IPS DF 6.9 (cell line): Measurements from ENCODE around the gene SQOR.

Experiments
- DNase-seq: peaks from one replicate; pipeline ENCODE4 v3.0.0-alpha.2; 2013; ENCODE audit warnings: low read depth, low spot score
- H3K27ac ChIP-seq: one replicate; pipeline ENCODE4 v1.5.1; 2013; ENCODE audit warnings: low read length, control low read depth
- H3K27me3 ChIP-seq: 2 replicates; pipeline ENCODE4 v1.6.1; 2013; ENCODE audit warnings: mild to moderate bottlenecking, low read length; ENCODE audit not compliant: control insufficient read depth, insufficient read depth
- H3K36me3 ChIP-seq: 2 replicates; pipeline ENCODE4 v1.6.1; 2013; ENCODE audit warnings: low read length; ENCODE audit not compliant: control insufficient read depth, insufficient read depth
- H3K4me1 ChIP-seq: 2 replicates; pipeline ENCODE4 v1.6.1; 2013; ENCODE audit warnings: low read length; ENCODE audit not compliant: control insufficient read depth, insufficient read depth
- H3K4me3 ChIP-seq: 2 replicates; pipeline ENCODE4 v1.5.1; 2013; ENCODE audit warnings: mild to moderate bottlenecking, low read length
- H3K9me3 ChIP-seq: 2 replicates; pipeline ENCODE4 v1.6.1; 2013; ENCODE audit warnings: low read length, inconsistent platforms; ENCODE audit not compliant: control insufficient read depth, insufficient read depth
- WGBS: extraction: QIAGEN DNeasy Blood & Tissue Kit; methylation state at CpG from one replicate; pipeline ENCODE4 v1.1.7; 2013; ENCODE audit warnings: mixed read lengths, missing lambda C conversion rate; ENCODE audit not compliant: insufficient read length, insufficient coverage; 5-methylcytosine and 5-hydroxymethylcytosine counted together

Gene SQOR

DNA sequence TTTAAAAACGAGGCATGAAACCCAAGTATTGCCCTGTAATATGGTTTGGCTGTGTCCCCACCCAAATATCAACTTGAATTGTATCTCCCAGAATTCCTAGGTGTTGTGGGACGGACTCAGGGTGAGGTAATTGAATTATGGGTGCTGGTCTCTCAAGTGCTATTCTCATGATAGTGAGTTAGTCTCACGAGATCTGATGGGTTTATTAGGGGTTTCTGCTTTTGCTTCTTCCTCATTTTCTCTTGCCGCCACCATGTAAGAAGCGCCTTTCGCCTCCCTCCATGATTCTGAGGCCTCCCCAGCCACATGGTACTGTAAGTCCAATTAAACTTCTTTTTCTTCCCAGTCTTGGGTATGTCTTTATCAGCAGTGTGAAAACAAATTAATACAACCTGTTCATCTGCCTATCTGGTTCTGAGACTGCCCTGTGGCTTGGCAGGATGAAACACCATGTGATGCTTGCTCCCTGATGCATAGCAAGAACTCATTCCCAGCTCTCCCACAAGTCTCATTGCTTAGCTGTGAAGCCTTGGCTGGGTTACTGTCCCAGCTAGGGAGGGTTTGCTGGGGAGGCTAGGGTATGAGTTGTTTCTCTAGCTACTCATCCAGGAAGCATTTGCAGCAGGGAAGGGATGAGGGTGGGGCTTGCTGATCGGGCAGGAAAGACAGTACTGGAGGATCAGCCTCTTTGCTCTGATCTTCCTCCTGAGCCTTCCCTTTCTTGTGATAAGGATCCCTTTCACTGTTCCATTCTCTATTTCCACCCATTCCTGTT lies 3.7 kb upstream of the SQOR start:
- H3K4me1 ChIP-seq, result no peaks in the 10 kb centered on the region
- peaks cover 3% of the 10 kb centered on the region; the same call in 1 of the 2 replicates for H3K27me3 ChIP-seq
- no CpG with 5 or more reads among the region's 7 CpGs for WGBS
- H3K9me3 ChIP-seq, result no peaks in the 10 kb centered on the region
- no peak overlapping the region for H3K4me3 ChIP-seq
- no peak overlapping the region for H3K27ac ChIP-seq
- no peaks in the 10 kb centered on the region for H3K36me3 ChIP-seq
- no peak for DNase-seq

DNA sequence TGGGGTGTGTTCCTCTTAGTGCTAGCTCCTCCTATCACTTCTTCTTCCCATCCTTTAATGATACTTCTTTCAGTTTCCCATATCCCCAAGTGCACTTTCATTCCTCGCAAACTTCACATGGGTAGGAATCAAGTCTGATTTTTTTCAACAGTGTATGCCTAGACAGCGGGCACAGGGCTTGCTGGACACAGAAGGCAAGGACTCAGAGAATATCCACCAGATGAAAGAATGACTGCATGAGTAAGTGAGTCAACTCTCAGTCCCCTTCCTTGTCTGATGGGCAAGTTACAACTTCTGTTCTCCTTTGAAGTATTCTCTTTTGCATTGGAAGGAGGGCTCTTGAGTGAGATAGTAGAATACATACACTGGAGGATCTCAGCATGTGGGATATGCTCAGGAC lies 3.1 kb upstream of the SQOR start:
- H3K27ac ChIP-seq, result no peak overlapping the region
- WGBS, result no CpG with 5 or more reads among the region's 2 CpGs

DNA sequence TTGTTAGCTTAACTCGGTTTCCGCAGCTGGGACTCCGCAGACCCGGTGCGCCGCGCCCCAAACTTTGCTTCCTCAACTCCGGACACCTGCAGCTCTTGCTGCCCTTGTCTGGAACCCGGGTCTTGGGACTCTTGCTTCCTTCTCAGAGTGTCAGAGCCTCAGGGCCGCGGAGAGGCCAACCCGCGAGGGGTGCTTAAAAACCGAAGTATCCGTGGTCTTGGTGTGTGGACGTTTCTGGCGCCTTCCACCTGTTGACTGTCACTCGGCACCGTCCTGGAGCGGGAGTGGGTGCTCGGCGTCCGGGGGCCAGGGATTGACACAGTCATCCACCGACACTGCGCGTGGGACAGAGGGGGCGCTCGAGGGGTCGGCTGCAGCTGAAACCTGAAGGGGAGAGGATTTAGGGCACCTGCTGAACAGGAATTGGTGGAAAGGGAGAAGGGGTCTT lies 386 bp downstream of the SQOR start:
- Histone ChIP-seq H3K27ac (no peak overlapping the region), H3K4me1 (no peaks in the 10 kb centered on the region), H3K4me3 (peak overlapping the region; percentile 55; the same call in 1 of the 2 replicates), H3K36me3 (no peaks in the 10 kb centered on the region), H3K27me3 (peaks cover 3% of the 10 kb centered on the region; the same call in 1 of the 2 replicates), H3K9me3 (no peaks in the 10 kb centered on the region)
- no peak for DNase-seq
- no CpG with 5 or more reads among the region's 29 CpGs for WGBS

More for the DNA sequence above, 3.1 kb upstream of the SQOR start:
- DNase-seq, result no peak
- Histone ChIP-seq H3K36me3 (no peaks in the 10 kb centered on the region), H3K27me3 (peaks cover 3% of the 10 kb centered on the region; the same call in 1 of the 2 replicates), H3K4me1 (no peaks in the 10 kb centered on the region), H3K9me3 (no peaks in the 10 kb centered on the region), H3K4me3 (no peak overlapping the region)

DNA sequence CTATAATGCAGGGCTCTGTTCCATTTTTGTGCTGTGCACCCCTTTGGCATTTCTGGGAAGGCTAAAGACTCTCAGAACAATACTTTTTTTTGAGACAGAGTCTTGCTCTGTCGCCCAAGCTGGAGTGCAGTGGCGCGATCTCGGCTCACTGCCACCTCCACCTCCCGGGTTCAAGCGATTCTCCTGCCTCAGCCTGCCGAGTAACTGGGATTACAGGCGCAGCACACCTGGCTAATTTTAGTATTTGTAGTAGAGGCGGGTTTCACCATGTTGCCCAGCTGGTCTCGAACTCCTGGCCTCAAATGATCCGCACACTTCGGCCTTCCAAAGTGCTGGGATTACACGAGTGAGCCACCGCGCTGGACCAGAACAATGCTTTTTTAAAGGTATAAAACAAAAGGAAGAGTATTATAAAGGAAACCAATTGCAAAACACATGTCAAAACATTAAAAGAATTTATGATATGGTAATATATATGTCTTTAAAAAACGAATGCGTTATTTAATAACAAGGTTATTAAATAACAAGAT lies 999 bp downstream of the SQOR start:
- no peak for DNase-seq
- Histone ChIP-seq H3K27me3 (peaks cover 3% of the 10 kb centered on the region; the same call in 1 of the 2 replicates), H3K9me3 (no peaks in the 10 kb centered on the region), H3K27ac (no peak overlapping the region), H3K36me3 (no peaks in the 10 kb centered on the region), H3K4me1 (no peaks in the 10 kb centered on the region), H3K4me3 (no peak overlapping the region)
- WGBS, result no CpG with 5 or more reads among the region's 17 CpGs

DNA sequence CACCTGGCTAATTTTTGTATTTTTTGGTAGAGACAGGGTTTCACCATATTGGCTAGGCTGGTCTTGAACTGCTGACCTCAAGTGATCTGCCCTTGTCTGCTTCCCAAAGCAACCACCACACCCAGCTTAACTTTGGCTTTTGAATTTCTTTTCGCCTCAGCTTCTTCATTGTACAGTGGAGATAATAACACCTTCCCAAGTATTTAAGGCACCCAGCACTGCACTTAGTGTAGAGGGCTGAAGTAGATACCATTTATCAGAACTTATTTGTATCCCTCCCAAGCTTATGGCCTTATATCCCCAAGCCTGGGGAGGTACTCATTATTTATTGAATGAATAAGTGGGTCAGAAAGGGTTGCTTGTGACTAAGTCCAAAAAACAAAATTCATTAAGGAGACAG lies 2.3 kb downstream of the SQOR start:
- H3K36me3 ChIP-seq, result no peaks in the 10 kb centered on the region
- no peaks in the 10 kb centered on the region for H3K9me3 ChIP-seq
- DNase-seq, result no peak
- no peak overlapping the region for H3K27ac ChIP-seq
- no CpG with 5 or more reads among the region's 1 CpG for WGBS
- peaks cover 3% of the 10 kb centered on the region; the same call in 1 of the 2 replicates for H3K27me3 ChIP-seq
- no peak overlapping the region for H3K4me3 ChIP-seq
- H3K4me1 ChIP-seq, result no peaks in the 10 kb centered on the region

DNA sequence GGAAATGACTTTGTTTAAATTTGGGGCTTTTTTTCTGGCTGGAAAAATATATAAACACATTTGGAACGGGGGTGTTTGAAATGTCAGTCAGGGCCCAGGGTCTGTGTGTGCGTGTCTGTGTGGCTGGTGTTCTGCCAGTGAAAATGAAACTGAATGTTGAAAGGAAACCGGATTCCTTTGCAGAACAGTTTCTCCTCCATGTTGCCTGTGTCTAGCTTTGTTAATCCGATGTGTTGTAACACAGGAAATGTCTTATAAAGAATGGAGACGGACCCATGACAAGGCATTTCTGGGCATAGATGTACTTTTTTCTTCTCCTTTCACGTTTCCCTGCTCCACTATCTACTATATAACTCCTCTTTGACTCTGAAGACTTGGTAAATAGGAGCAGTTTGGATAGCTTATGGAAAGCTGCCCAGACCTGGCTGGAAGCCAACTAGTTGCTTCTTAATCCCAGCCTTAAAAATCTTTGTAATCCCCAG lies 2.8 kb downstream of the SQOR start:
- H3K36me3 ChIP-seq, result no peaks in the 10 kb centered on the region
- no CpG with 5 or more reads among the region's 6 CpGs for WGBS
- H3K4me1 ChIP-seq, result no peaks in the 10 kb centered on the region
- peaks cover 3% of the 10 kb centered on the region; the same call in 1 of the 2 replicates for H3K27me3 ChIP-seq
- H3K4me3 ChIP-seq, result no peak overlapping the region
- no peaks in the 10 kb centered on the region for H3K9me3 ChIP-seq
- DNase-seq, result no peak
- H3K27ac ChIP-seq, result no peak overlapping the region

DNA sequence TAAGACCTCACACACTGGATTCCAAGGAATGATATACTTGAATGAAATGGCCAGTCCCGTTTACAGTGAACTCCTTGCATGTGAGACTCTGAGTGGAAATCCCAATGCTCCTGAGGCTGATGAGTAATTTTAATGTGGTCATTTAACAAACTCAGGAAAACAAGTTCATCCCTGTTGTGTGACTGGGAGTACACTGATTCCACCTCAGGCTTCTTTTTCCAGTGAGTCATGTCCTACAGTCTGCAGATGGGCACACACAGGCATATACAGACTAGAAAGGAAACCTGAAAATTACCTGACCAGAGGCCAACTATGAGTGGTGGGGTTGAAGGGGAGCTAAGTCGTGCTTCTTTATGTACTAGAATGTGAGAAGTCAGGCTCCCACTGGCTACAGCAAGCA lies 5.8 kb downstream of the SQOR start:
- DNase-seq, result no peak
- H3K27me3 ChIP-seq, result no peaks in the 10 kb centered on the region; the same call in 1 of the 2 replicates
- no peak overlapping the region for H3K27ac ChIP-seq
- H3K4me1 ChIP-seq, result no peaks in the 10 kb centered on the region
- H3K9me3 ChIP-seq, result no peaks in the 10 kb centered on the region
- no peaks in the 10 kb centered on the region for H3K36me3 ChIP-seq
- H3K4me3 ChIP-seq, result no peak overlapping the region
- WGBS, result no CpG with 5 or more reads among the region's 2 CpGs

DNA sequence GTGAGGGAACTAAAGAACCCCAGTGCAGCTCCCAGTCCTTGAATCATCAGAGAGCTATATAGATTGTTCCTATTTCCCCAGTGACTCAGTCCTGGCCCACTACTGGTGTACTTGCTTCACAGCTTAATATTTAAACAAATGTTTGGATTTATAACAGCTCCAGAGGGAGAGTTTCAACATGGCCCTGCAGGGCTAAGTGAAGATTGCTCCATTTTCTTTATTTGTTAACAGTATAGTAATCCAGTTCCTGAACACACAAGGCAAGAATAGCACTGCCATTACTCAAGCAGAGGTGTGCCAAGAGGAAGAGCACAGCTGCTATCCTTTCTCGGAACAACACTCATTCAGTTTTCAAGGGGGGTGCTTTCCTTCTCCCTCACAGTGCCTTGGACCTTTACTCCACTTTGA lies 6.5 kb downstream of the SQOR start:
- Histone ChIP-seq H3K9me3 (no peaks in the 10 kb centered on the region), H3K4me1 (no peaks in the 10 kb centered on the region), H3K36me3 (no peaks in the 10 kb centered on the region), H3K27ac (no peak overlapping the region), H3K27me3 (no peaks in the 10 kb centered on the region), H3K4me3 (no peak overlapping the region)
- DNase-seq, result no peak
- no CpG with 5 or more reads among the region's 1 CpG for WGBS

DNA sequence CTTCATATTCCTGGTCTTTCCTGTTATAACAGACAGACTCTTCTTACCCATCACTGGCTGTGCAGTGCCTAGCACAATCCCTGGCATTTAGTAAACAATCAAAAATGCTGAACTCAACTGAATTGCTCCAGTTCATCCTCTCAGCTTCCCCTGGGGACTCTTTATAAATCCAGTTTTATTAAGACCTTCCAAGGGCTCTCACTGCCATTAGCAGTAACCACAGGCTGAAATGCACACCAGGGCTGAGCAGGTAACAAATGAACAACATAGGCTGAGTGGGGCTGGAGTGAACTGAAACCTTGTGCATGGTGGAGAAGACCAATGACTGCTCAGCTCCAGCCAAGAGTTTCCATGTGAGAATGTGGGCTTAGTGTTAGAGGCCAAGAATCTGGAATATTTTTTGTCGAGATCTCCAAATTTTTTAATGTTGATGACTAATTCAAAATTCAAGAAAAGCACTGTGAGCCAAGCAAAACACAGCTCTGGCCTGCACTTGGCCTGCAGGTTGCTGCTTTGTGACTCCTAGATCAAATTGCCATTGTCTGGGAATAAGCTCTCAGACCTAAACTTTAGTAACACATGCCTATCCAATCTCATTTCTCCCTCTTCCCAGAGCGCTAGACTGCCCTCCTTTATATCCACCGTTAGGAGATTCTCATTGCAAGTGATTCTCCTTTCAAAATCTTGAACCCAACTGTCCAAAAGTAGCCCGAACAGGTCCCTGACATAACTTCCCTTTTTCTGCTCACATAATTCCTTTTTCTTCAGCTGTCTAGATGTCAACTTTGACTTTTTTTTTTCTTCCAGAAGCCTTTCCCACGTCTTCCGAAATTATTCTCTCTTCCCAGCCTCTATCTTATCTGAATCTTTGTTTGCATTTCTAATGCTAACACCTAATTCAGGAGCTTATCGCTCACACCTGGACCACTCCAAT lies 7.4 kb downstream of the SQOR start:
- Histone ChIP-seq H3K27ac (no peak overlapping the region), H3K4me1 (no peaks in the 10 kb centered on the region), H3K27me3 (no peaks in the 10 kb centered on the region), H3K9me3 (no peaks in the 10 kb centered on the region), H3K4me3 (no peak overlapping the region), H3K36me3 (no peaks in the 10 kb centered on the region)
- WGBS, result no CpG with 5 or more reads among the region's 7 CpGs
- no peak for DNase-seq

DNA sequence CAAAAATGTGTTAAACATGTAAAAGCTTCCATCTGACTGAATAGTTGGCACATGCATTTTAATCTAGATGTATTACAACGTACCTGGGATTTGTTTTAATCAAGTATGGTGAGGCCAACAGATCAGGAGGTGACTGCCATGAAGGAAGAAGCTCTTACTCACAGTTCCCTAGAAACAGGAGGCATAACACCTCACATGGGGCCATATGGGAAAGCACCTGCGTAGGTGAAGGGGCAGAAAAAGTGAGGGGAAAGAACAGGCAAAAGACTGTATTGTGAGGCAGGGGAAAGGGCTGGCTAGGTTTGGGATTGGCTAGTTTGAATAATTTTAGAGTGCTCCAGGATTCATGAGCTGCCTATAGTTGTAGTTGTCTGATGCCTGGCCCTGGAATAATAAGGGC lies 9.6 kb downstream of the SQOR start:
- no peaks in the 10 kb centered on the region for H3K27me3 ChIP-seq
- H3K36me3 ChIP-seq, result no peaks in the 10 kb centered on the region
- no CpG with 5 or more reads among the region's 2 CpGs for WGBS
- DNase-seq, result no peak
- no peak overlapping the region for H3K4me3 ChIP-seq
- H3K9me3 ChIP-seq, result no peaks in the 10 kb centered on the region
- H3K27ac ChIP-seq, result no peak overlapping the region
- H3K4me1 ChIP-seq, result no peaks in the 10 kb centered on the region
